Measurements from ENCODE around the gene FAM131A.
A peak's percentile ranks its signal among the peaks of the same experiment; 100 is the strongest.

FAM131A gene

GRCh38 chr3:184337399-184337714 lies at the start of gene FAM131A:
FAM131A (plus strand) TSS chr3:184337600; CDS start chr3:184337631, 31 bp downstream.
- DNase-seq, result no peak

- peak; percentile 70 for DNase-seq
Observed at GRCh38 chr3:184289426-184289938, 47.9 kb upstream of the FAM131A start.

GRCh38 chr3:184290331-184290730 lies 47.1 kb upstream of the FAM131A start:
- no peak for DNase-seq

- DNase-seq, result no peak
Observed at GRCh38 chr3:184291044-184291737, 46.2 kb upstream of the FAM131A start.

GRCh38 chr3:184291738-184292445 lies 45.5 kb upstream of the FAM131A start:
- no peak for DNase-seq

- no peak for DNase-seq
Observed at GRCh38 chr3:184295771-184296170, 41.6 kb upstream of the FAM131A start.

- DNase-seq, result no peak
Observed at GRCh38 chr3:184296616-184297015, 40.8 kb upstream of the FAM131A start.

GRCh38 chr3:184298759-184299487 lies 38.5 kb upstream of the FAM131A start, which contains the start of gene PSMD2:
PSMD2 (plus strand) TSS chr3:184299241; CDS start chr3:184299267, 26 bp downstream.
- DNase-seq, result peak; percentile 99

GRCh38 chr3:184299488-184300377 lies 37.7 kb upstream of the FAM131A start:
- DNase-seq, result no peak

GRCh38 chr3:184300378-184300720 lies 37.1 kb upstream of the FAM131A start:
- DNase-seq, result no peak

- DNase-seq, result no peak
Observed at GRCh38 chr3:184305577-184305976, 31.8 kb upstream of the FAM131A start.

- DNase-seq, result no peak
Observed at GRCh38 chr3:184306341-184306972, 30.9 kb upstream of the FAM131A start.

- no peak for DNase-seq
Observed at GRCh38 chr3:184307915-184308314, 29.5 kb upstream of the FAM131A start.

- DNase-seq, result no peak
Observed at GRCh38 chr3:184308744-184309143, 28.7 kb upstream of the FAM131A start.

- DNase-seq, result no peak
Observed at GRCh38 chr3:184311633-184312032, 25.8 kb upstream of the FAM131A start.

- DNase-seq, result peak; percentile 96
Observed at GRCh38 chr3:184314363-184314699, 23.1 kb upstream of the FAM131A start, which contains the start of gene EIF4G1. EIF4G1 (plus strand) TSS chr3:184314606; CDS start chr3:184315797, 1,191 bp downstream.

GRCh38 chr3:184314700-184315542 lies 22.5 kb upstream of the FAM131A start:
- DNase-seq, result peak; percentile 75

- no peak for DNase-seq
Observed at GRCh38 chr3:184315543-184315867, 21.9 kb upstream of the FAM131A start.

GRCh38 chr3:184315871-184316661 lies 21.3 kb upstream of the FAM131A start:
- no peak for DNase-seq

- no peak for DNase-seq
Observed at GRCh38 chr3:184316792-184317191, 20.6 kb upstream of the FAM131A start.
